DMS114 treated with DMSO at 0.1 percent for 48 hours (cell line): ENCODE results near the gene OR2A14.
"Not testable (repeated sequence)": the region's sequence is repeated elsewhere in the genome, so short reads cannot be mapped to it uniquely, and the experiment has no call there.

ENCODE experiments used
- DNase-seq: peaks from one replicate; lab custom pipeline; 2025; ENCODE audit not compliant: unreplicated experiment; lab: John Stamatoyannopoulos, UW

The OR2A14 gene

GRCh38 chr7:144148224-144148827 lies 25.4 kb downstream of the OR2A14 start:
- no peak for DNase-seq

GRCh38 chr7:144158861-144159260 lies 35.9 kb downstream of the OR2A14 start:
- no peak for DNase-seq

- no peak for DNase-seq
Measured at GRCh38 chr7:144164784-144165183, 41.8 kb downstream of the OR2A14 start.

GRCh38 chr7:144171594-144172350 lies 48.8 kb downstream of the OR2A14 start:
- not testable (repeated sequence) for DNase-seq

- no peak for DNase-seq
Measured at GRCh38 chr7:144174613-144175012, 51.6 kb downstream of the OR2A14 start.

- DNase-seq: peak; percentile 1
Measured at GRCh38 chr7:144178380-144179164, 55.6 kb downstream of the OR2A14 start.

- not testable (repeated sequence) for DNase-seq
Measured at GRCh38 chr7:144179165-144179479, 56.1 kb downstream of the OR2A14 start.
